GM21825 (cell line): ENCODE data around the gene CCDC71L.

Experiments
- ATAC-seq: cut with Tn5 transposase; IDR thresholded peaks from one replicate; pipeline ENCODE4 v1.9.1; 2021; ENCODE audit warnings: mild to moderate bottlenecking, moderate library complexity; ENCODE audit not compliant: unreplicated experiment

The CCDC71L gene

GRCh38 chr7:106609416-106609815 is 51.5 kb downstream of the CCDC71L start:
- no peak for ATAC-seq

DNA sequence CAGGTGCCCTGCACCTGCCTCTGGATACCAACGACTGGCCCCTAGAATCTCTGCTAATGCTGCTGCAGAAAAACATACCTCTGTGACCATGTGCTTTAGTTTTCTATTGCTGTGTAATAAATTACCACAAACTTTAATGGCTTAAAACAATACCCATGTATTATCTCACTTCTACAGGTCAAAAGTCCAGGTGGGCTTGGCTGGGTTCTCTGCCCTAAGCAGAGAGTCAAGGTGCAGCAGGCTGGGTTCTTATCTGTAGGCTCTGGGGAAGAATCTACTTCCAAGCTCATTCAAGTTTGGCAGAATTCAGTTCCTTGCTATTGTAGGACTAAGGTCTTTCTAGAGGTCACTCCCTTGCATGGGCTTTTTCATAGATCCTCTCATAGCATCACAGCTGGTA is 52.3 kb downstream of the CCDC71L start:
- no peak for ATAC-seq
